ENCODE data around the gene ZNF768.

GRCh38 chr16:30482366-30482765 lies 44.0 kb downstream of the ZNF768 start:
- TF ChIP-seq, protein P1, sequence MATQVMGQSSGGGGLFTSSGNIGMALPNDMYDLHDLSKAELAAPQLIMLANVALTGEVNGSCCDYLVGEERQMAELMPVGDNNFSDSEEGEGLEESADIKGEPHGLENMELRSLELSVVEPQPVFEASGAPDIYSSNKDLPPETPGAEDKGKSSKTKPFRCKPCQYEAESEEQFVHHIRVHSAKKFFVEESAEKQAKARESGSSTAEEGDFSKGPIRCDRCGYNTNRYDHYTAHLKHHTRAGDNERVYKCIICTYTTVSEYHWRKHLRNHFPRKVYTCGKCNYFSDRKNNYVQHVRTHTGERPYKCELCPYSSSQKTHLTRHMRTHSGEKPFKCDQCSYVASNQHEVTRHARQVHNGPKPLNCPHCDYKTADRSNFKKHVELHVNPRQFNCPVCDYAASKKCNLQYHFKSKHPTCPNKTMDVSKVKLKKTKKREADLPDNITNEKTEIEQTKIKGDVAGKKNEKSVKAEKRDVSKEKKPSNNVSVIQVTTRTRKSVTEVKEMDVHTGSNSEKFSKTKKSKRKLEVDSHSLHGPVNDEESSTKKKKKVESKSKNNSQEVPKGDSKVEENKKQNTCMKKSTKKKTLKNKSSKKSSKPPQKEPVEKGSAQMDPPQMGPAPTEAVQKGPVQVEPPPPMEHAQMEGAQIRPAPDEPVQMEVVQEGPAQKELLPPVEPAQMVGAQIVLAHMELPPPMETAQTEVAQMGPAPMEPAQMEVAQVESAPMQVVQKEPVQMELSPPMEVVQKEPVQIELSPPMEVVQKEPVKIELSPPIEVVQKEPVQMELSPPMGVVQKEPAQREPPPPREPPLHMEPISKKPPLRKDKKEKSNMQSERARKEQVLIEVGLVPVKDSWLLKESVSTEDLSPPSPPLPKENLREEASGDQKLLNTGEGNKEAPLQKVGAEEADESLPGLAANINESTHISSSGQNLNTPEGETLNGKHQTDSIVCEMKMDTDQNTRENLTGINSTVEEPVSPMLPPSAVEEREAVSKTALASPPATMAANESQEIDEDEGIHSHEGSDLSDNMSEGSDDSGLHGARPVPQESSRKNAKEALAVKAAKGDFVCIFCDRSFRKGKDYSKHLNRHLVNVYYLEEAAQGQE (IDR thresholded peaks at IDR 0.05; ENCODE audit: insufficient read depth in 1 of 2, low read depth in 2 of 2, low read length in 1 of 2) = no peak
- TF ChIP-seq CTCF (IDR thresholded peaks at IDR 0.05) = no peak
- no peak for TF ChIP-seq TCF7L2 (IDR thresholded peaks at IDR 0.05; ENCODE audit: low read depth, low read length)
- no peak for TF ChIP-seq POLR2AphosphoS5 (IDR thresholded peaks at IDR 0.05; ENCODE audit: low read depth, low read length)
- TF ChIP-seq SIN3A (IDR thresholded peaks at IDR 0.05; ENCODE audit: borderline replicate concordance, insufficient read depth, low read depth, low read length) = no peak
